GM19372 (cell line): ENCODE data around the gene ILDR1.

Source experiments
- ATAC-seq: cut with Tn5 transposase; IDR thresholded peaks from one replicate; pipeline ENCODE4 v1.9.1; 2021; ENCODE audit warnings: mild to moderate bottlenecking, low read depth, moderate library complexity; ENCODE audit not compliant: unreplicated experiment

The ILDR1 gene

DNA sequence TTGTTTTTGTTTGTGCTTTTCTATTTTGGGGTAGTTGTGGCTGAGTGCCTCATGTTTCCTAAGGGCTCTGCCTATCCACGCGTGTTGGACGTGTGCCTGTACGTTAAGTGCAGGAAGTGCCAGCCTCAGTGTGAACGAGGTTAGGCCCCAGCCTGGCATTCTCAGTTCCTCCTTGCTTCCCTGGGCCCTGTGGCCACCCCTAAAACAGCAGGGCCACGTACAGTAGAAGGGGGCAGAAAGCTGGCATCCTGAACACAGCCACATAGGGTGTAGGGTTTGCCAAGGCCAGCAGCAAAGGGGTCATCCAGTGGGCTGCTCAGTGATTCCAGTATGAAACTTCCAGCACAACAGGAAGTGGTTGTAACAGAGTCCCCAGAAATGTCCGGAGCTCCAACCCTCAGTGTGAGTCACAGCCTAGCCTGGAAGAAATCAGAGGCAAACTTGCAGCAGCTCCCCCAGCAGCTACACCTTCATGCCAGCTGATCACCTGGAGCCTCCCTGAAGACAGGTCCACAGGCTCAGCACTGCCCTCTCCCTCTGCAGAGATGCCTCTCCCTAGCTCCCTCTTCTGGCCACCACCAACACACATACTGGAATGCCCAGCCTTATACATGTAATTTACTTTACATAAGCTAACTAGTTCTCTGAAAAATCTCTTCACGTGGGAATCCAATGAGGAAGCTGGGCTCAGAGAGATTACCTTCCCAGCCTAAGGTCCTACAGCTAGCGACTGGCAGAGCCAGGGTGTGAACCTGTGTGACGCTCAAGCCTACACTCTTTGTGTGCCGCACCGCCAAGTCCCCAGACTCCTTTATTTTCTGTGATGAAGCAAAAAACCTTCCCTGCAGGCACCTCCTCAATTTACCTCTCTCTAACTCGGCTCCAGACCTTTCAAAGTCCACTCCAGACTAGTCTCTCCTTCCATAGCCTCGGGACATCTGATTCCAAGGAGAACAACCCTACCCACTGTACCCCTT is 26.6 kb downstream of the ILDR1 start:
- no peak for ATAC-seq

DNA sequence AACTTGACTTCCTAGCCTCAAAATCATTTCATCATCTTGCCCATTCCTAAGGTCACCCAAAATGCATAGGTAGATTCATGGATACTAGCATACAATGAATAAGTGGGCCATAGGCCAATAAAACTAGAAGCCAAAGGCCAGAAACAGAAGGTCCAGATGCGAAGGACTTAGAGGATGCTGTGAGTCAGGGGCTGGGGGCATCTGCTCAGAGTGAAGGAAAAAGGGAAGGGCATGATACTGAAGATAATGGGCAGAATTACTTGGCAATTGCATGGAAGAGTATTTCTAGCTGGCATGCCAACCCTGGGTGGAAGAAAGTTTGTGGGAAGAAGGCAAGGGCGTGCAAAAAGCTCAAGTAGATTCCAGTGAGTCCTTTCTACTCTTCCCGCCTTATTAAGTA is 27.5 kb downstream of the ILDR1 start:
- ATAC-seq = no peak

DNA sequence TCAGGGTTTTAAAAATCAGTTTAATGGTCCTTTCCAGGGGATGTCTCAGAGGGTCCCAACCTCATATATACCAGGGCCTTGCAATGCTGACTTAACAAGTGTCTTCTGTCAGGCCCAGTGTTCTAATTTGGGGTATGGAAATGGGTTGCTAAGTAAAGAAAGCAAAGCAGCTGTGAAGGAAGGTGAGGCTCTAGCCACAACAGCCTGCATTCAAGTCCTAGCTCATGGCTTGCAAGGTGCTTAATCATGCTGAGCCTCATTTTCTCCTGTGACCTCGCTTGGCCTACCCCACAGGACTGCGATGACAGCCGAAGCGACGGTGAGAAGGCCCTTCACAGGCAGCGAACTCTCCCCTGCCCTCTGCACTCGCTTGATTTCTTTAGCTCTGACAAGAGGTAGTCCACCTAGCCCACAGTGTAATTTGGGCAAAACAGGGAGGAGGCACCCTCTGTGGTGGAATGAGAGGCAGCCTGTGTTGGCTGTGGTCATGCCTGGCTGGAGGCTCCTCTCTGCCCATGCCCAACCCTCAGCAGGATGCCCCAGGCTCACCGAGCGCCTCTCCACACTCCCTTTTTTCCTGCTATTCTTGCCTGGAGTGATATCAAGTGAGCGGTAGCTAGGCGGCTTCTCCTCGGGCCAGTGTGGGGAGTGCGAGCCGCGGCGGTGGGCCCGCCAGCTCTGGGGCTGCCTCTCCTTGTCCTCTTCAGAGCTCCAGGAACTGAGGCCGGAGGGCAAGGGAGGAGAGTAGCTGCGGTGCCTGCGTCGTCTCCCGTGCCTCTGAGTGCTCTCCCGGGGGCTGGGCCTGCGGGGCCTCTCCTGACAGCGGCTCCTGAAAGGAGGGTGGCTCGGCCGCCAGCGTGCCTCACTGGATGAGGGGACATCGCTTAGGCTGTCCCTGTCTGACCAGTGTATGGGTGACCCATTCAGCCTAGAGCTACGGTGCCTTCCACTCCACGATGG is 29.2 kb downstream of the ILDR1 start:
- no peak for ATAC-seq

DNA sequence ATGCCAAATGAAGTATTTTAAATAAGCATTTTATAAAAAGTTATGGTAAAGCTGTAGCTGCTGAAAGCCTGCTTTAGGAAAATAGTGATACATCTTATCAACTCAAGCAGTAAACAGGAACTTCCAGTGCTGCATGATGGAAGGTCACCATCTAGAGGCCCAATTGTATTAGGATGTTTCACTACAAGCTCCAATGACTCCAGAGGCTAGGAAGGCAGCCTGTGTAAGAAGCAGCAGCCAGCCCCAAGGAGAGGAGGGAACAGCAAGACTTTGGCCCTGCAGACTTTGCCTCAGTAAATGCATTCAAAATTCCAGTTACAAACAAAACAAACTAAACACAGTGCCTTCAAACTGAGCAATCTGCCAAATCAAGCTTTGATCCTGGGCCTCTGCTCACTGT is 32.1 kb downstream of the ILDR1 start:
- ATAC-seq = no peak

DNA sequence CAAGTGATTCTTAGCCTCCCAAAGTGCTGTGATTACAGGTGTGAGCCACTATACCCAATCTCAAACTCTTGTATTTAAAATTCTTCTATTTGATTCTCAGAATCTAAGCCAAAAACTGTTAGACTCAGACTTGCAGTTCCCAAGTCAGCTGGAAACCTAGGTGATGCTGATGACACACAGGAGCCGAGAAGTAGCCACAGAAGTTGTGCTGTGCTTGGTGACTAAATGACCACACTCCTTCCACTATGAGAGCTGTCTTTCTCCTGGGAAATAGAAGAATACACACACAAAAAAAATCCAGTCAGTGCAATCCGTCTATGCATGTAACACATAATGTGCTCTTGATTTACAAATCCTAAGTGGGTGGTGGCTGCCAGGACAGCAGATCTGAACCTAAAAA is 33.9 kb downstream of the ILDR1 start:
- no peak for ATAC-seq

DNA sequence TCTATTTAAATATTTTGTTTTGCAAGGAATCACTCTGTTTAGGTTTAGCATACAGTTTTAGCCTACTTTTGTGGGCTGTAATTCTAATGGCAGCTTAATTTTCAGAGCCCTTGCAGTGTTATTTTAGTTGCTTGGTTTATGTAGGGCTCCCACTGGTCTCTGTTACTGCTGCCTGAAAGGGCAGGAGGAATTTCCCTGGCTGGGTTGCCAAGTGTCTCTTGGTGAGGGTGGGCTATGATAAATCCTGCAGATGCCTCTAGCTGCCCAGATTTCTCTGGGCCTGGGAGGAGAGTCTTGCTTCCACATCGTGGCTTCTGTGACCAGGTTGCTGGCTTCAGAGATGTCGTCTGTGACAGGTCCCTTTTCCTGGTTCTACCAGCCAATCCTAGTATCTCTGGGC is 36.2 kb downstream of the ILDR1 start:
- no peak for ATAC-seq

DNA sequence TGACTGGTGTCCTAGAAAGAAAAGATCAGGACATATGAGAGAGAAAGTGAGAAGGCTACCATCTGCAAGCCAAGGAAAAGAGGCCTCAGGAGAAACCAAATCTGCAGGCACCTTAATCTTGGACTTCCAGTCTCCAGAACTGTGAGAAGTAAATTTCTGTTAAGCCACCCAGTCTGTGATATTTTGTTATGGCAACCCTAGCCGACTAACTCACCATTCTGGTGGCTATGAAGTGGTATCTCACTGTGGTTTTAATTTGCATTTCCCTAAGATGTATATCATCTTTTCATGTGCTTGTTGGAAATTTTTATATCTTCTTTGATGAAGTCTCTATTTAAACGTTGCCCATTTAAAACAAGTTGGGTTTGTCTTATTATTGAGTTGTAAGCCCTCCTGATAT is 40.6 kb downstream of the ILDR1 start:
- no peak for ATAC-seq

DNA sequence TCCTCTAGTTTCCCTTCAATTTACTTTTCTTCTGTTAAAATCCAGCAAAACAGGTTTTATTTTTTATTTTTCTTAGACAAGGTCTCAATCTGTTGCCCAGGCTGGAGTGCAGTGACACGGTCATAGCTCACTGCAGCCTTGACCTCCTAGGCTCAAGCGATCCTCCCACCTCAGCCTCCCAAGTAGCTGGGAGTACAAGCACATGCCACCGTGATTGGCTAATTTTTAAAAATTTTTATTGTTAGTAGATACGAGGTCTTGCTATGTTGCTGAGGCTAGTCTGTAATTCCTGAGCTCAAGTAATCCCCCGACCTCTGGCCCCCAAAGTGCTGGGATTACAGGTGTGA is 41.6 kb downstream of the ILDR1 start:
- ATAC-seq = no peak

DNA sequence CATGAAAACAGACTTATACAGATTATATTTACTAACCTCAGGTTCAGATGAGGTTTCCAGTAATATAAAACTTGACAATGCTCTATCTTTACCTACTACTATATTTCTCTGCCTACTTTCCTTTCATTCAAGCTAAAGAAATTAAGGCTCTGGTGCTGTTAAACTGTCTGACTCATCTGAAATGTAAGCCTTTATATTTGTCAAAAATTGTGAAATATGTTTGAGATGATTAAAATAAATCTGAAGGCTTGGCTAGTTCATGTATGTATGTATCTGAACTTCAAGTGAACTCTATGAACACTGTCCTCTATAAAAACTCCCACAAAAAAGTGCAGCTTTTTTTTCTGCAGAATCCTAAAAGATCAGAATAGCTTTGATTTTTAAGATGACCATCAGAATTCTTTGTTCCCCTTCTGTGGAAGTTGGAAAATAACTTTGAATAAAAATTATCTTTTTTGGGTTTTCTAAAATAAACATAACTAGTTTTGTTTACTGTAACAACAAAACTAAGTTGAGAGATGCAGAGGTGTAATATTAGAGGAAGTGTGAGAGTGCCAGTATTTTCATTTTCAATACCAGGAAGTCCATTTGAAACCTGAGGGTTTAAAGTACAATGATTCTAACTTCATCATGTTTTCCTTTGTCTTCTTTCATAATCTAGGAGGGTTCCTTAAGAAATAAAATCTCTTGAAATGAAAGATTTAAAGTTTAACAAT is 42.2 kb downstream of the ILDR1 start:
- no peak for ATAC-seq

DNA sequence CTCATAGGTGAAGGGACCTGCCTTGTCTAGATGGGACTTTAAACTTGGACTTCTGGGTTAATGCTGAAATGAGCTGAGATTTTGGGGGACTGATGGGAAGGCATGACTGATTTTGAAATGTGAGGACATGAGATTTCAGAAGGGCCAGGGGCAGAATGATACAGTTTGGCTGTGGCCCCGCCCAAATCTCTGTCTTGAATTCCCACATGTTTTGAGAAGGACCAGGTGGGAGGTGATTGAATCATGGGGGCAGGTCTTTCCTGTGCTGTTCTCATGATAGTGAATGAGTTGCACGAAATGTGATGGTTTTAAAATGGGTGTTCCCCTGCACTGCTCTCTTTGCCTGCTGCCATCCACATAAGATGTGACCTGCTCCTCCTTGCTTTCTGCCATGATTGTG is 42.8 kb downstream of the ILDR1 start:
- ATAC-seq = no peak

DNA sequence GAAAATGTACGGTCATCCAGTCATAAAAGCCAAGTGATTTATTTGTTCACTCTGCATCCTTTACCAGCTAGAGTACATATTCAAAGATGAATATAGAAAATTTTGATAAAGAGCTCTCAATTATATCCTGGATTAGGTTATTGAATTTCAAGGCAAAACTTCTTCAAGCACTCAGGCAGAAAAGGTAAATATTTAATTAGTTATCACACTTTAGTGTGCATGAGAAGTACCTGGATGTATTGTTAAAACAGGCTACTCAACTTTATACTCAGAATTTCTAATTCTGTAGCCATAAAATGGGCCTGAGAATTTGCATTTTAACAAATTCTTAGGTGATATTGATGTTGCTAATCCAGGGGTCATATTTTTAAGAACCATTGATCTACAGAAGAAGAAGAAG is 45.3 kb downstream of the ILDR1 start:
- ATAC-seq = no peak

DNA sequence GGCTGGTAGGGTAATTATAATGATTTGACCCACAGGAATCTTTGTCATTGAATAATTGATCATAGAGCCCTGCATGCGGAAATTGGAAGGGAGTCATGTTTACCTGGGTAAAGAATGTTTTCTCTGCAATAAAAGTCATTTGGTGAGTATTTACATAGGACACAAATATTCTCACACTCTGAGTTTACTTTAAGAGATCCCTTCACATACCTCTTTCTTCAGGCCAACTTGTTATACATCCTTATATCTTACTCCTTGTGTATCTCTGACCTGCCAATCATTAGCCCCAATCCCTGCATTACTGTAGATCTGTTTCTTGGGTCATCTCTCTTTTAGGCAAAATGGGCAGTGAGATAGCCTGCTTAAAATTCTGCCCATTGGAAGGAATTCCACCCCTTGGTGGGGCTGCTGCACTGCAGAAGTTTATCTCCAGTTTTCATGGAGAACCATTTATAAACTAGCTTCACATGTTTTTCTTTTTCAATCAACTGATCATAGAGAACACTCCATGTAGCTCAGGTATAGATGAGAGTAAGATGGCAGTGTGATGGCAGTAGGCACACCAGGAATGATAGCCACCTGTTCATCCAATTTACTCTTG is 46.2 kb downstream of the ILDR1 start:
- ATAC-seq = no peak

DNA sequence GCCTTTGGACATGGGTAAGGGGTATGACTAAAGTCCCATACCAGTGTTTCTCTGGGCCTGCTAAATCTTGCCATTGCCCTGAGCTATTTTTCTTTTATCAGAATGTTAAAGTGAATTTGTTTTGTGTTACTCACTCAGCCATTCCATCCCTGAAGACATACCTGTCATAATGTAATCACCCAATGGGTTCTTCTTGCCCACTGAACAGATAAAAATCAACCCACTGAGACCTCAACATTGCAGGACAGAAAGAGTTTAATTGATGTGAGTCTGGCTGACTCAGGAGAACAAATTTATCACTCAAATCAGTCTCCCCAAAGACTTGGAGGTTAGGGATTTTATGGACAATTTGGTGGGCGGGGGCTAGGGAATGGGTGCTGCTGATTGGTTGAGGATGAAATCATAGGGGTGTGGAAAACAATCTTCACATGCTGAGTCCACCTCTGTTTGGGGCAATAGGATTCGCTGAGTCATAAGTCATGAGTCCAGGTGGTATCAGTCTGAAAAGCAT is 47.4 kb downstream of the ILDR1 start:
- ATAC-seq = no peak

DNA sequence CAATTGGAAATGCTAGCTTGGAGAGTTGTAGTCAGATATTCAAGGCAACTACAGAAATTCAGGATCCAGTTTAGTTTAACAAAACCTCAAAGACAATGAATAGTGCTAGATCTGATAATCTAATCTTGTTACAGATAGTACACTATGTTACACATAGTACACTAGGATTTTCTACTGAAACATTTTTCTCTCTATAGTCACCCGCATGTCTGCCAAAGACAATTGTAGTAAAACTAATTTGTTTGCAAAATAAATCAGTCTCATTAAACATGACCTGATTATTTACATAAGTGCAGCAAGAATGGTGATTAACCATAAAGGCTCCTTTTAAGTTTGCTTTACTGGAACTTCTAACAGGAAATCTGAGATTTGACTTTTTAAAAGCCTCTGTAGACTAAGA is 52.0 kb downstream of the ILDR1 start:
- no peak for ATAC-seq

DNA sequence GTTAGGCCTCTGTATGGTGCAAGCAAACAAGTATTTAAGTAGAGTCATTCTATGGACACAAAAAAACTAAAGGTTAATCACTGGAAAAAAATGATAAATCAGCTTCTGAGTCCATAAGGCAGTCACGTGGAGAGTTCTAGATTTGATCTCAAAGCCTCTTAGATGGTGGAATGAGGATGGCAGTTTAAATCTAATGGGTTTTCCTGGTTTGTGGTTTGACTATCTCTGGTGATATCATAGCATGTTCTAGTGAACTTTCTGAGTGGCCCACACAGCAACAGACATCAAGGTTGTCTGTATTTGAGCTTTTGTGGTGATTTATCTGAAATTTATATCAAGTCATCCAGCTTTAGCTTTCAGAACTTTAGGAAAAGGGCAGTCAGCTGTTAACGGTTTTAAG is 52.4 kb downstream of the ILDR1 start:
- no peak for ATAC-seq

DNA sequence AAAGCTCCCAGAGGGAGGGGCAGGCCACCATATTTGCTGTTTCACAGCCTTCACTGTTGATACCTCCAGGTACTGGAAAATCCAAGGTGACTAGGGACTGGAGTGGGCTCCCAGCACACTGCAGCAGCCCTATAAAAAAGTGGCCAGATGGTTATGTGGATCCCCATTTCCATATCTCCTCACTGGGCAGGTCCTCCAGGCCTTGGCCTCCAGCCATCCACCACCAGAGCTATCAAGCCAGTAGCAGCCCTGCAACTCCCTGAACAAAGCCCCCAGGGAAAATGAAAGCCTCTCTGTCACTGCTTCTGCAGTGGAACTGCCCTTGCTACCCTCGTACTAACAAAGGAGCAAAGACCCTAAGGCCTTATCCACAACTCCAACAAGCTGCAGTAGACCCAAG is 58.4 kb downstream of the ILDR1 start:
- no peak for ATAC-seq

DNA sequence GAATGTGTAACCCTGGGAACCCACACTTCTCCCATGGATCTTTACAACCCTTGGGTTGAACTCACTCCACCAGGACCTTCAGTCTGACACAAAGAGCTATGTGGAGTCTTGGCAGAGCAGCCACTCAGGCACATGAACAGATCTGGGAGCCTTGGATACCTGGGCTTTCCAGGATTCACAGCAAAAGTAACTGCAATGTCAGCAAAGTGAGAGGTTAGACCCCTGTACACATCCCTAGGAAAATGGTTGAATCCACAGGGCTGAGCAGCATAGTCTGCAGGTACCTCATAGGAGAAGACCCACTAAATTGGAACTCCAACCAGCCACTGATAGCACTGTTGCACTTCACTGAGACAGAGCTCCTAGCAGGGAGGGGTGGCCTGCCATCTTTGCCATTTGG is 59.6 kb downstream of the ILDR1 start:
- ATAC-seq = no peak

DNA sequence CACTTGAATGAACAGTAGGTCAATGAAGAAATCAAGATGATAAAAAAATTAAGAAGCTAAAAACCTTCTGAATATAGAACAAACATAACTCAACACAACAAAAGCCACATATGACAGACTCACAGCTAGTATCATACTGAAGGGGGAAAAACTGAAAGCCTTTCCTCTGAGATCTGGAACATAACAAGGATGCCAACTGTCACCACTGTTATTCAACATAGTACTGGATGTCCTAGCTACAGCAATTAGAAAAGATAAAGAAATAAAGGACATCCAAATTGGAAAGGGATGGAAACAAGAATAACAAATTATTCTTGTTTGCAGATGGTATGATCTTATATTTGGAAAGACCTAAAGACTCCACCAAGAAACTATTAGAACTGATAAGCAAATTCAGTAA is 60.8 kb downstream of the ILDR1 start:
- ATAC-seq = no peak

DNA sequence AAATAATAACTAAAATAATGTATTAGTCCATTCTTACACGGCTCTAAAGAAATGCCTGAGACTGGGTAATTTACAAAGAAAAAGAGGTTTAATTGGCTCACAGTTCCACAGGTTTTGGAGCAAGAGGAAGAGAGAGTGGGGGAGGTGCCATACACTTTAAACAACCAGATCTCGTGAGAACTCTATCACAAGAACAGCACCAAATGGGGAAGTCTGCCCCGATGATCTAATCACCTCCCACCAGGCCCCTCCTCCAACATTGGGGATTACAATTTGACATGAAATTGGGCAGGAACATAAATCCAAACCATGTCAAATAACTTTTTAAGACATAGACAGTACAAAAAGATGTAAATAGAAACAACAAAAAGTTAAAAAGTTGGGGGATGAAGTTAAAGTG is 63.2 kb downstream of the ILDR1 start:
- ATAC-seq = no peak

DNA sequence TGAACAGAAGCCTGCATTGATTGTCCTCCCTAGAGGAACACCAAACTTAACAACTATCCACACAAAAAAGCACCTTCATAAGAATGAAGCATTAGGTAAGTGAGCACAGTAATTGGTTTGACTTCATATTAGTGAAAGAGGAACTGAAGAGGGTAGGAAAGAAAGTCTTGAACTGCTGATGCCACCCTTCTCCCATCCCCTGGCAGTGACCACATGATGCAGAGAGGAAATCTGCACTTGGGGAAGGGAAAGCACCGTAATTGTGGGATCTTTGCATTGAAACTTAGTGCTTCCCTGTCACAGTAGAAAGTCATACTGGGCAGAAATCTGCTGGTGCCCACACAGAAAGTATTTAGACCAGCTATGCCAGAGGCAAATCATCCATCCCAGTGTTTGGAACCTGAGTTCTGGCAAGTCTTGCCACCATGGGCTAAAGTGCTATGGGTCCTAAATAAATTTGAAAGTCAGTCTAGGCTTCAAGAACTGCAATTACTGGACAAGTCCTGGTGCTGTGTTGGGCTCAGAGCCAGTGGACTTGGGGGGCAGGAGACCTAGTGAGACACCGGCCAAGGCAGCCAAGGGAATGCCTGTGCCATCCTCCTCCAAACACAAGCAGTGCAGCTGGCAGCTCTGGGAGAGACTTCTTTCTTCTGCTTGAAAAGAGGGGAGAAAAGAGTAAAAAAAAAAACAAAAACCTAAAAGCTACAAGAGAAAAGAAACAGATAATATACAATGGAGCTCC is 64.2 kb downstream of the ILDR1 start:
- ATAC-seq = no peak
